GM23248 (cell line): ENCODE results near the gene TIMP4.

Experiments used
- EZH2 ChIP-seq: fragments of 200-600 bp; sonication (generic); IDR thresholded peaks from 2 replicates; pipeline ENCODE4 v1.6.1; 2018; ENCODE audit warnings: antibody characterized with exemption, mild to moderate bottlenecking; ENCODE audit not compliant: insufficient read depth, poor library complexity, severe bottlenecking
- EZH2phosphoT487 ChIP-seq: fragments of 200-600 bp; sonication (generic); IDR thresholded peaks from 2 replicates; pipeline ENCODE4 v1.6.1; 2018; ENCODE audit warnings: antibody characterized with exemption, moderate library complexity, mild to moderate bottlenecking, low read depth; ENCODE audit not compliant: insufficient read depth

DNA sequence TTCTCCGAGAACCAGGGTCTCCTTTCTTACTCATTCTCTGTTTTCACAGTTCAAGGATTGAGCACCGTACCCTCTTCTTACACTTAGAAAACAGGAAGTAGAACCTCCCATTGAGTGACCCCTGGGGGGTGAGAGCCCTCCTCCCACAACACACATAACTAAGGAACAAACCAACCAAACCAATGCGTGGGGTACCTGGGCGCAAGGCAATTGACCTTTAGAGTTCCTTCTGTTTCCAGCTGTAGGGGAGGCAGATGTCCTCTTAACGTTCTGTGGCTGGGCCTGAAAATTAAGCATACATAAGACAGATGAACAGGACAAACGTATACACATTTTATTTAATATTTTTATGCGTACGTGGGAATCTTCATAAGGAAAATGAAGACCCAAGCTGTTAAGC is 33.5 kb upstream of the TIMP4 start:
- TF ChIP-seq EZH2 (no peak), EZH2phosphoT487 (no peak)
